IPS-18c (cell line): ENCODE data around the gene UQCRC2.

Source experiments
- H3K4me3 ChIP-seq: 2 replicates; pipeline ENCODE4 v1.7.0; 2013; ENCODE audit warnings: low read depth, mild to moderate bottlenecking, low read length, moderate library complexity; ENCODE audit not compliant: insufficient read depth
- H3K9me3 ChIP-seq: one replicate; pipeline ENCODE4 v1.6.1; 2013; ENCODE audit warnings: mild to moderate bottlenecking, low read length, moderate library complexity; ENCODE audit not compliant: control insufficient read depth, insufficient read depth

UQCRC2 gene

DNA sequence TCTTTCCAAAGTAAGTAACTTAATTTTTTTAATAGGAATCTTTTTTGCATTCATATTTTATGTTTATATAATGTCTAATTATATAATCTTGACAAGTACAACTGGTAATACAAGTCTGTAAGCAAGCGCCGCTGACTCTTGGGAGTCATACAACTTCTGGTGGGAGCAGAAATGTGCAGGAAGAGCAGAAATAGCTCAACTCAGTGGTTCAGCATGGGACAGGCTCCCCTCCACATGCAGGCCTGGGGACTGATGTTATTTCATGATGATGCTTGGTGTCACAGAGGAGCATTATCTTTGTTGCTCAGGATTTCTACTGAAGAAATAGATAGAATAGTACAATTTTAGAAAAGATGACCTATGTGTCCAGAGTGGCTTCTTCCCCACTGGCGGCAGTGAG lies 10.7 kb downstream of the UQCRC2 start:
- no peak overlapping the region for H3K4me3 ChIP-seq

DNA sequence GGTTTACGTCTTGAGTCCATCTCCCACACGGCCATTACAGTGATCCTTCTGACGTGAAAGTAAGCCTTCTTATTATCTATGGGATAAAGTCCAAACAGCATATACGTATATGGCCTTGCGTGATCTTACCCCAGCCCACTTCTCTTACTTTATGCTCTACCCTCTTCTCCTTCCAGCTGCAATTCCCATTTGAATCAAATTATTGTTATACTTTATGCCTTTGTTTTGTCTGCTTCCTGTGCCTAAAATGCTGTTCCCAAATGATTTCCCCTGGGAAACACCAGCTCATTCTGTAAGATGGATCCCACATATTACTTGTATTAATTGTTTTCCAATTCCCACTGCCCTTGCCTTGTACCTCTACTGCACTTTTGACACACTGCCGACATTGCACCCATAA lies 11.2 kb downstream of the UQCRC2 start:
- no peaks in the 10 kb centered on the region for H3K9me3 ChIP-seq
- no peak overlapping the region for H3K4me3 ChIP-seq

More for the DNA sequence above, 10.7 kb downstream of the UQCRC2 start:
- no peaks in the 10 kb centered on the region for H3K9me3 ChIP-seq

DNA sequence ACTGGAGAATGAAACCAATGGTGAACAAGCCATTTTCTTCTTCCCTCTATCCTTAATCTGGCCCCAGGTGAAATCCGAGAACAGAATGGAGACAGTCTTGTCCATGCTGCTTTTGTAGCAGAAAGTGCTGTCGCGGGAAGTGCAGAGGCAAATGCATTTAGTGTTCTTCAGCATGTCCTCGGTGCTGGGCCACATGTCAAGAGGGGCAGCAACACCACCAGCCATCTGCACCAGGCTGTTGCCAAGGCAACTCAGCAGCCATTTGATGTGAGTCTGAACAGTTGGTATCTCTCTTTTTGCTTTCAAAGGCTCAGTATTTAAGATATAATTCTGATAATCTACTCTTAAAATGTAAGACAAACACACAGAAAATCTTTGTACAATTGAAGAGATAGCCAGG lies 18.7 kb downstream of the UQCRC2 start:
- Histone ChIP-seq H3K9me3 (no peaks in the 10 kb centered on the region), H3K4me3 (no peak overlapping the region)

DNA sequence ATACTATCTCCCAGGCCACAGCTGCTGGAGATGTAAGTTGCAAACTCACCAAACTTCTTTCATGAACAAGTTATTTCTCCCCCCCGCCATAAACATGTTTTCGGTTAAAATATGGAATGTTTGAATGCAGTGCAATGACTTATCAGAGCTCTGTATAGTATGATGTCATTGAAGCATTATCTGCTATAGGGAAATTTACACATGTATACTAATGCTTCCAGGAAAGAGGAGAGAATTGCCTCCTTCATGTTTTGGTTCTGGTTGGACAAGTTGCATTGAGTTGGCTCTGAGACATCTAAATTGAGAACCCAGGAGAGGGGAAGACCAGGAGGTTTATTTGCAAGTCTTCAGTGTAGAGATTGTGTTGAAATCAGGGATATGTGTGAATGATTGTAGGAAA lies 20.8 kb downstream of the UQCRC2 start:
- Histone ChIP-seq H3K4me3 (no peak overlapping the region), H3K9me3 (no peaks in the 10 kb centered on the region)

DNA sequence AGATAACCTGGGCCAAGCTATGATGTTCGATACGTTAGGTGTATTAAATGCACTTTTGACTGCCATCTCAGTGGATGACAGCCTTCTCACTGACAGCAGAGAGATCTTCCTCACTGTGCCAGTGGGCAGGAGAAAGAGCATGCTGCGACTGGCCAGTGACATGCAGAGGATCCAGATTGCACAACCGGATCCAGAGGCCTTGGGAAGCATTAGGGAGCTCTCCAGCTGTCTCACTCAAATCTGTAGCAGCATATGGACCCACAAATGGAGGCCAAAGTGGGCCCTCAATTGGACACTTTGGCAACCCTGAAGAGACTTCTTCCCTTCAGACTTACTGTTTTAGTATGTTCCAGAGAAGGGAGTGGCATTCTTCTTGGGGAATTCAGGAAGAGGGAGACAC lies 26.9 kb downstream of the UQCRC2 start:
- Histone ChIP-seq H3K9me3 (no peaks in the 10 kb centered on the region), H3K4me3 (no peak overlapping the region)

DNA sequence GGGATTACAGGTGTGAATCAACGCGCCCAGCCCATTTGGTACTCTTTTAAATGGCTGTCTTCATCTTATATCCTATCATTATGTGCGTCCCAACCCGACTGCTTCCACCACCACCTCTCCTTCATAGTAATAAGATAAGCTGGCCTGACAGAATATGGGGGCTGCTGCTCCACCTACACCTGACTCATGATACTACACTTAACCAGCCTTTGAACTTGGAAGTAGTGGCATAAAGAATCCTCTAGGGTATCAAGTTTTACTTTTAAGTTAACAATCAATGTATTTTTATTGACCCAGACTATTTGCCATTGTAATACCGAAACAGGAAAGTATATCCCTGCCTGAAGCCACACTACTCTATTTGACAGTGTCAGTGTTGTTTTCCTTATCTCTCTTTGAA lies 28.9 kb downstream of the UQCRC2 start:
- H3K4me3 ChIP-seq = no peak overlapping the region
- no peaks in the 10 kb centered on the region for H3K9me3 ChIP-seq

DNA sequence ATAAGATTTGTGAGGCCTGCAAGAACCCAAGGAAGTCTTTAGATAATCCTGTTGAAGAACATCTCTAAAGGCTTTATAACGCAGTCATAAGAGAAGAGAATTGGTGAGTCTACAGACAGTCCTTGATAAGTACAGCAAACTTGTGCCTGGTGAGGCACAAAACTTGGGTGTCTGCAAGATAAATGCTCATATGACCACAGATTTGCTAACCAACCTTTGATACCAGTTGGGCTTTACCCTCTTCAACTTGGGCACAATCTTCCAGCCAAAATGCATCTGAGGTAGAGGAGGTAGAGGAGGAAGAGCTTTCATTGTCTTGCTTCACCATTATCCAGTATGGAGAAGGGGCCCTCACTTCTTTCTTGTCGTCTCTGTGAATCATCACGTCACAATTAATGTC lies 30.9 kb downstream of the UQCRC2 start:
- Histone ChIP-seq H3K4me3 (no peak overlapping the region), H3K9me3 (no peaks in the 10 kb centered on the region)

DNA sequence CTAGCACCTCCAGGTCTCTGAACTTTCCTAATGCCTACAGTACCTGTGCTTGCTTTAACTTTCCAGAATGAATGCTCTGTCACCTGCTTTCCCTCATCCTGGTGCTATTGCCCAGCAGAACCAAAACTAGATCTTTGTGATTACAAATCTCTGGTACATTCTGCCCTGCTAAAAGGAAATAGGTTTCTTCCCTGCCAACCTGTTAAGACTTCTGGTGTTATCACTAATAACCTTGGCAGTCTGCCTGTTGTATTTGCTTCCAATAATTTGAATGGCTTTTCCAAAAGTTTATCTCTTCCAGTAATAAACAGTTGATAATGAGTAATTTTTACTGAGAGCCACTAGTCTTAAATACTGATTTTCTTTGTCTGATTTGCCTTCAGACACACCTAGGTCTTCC lies 32.4 kb downstream of the UQCRC2 start:
- Histone ChIP-seq H3K9me3 (no peaks in the 10 kb centered on the region), H3K4me3 (no peak overlapping the region)

DNA sequence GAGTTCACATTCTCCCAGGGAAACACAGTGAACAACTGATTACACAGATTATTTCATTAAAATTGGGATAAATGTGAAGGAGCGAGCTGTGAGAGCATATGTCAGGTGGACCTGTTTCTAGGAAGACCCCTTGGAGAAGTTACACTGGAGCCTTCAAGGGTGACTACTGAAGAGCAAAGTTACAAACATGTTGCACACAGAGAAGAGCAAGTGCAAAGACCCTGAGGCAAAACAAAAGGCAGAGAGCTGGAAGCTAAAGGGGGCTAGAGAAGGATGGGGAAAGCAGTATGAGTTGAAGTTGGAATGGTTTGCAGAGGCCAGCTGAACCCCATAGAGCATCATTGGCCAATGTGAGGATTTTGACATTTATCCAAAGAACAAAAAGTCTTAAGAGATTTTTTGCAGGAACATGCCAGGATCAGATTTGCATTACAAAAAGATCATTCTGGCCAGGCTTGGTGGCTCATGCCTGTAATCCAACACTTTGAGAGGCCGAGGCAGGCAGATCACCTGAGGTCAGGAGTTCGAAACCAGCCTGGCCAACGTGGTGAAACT lies 33.6 kb downstream of the UQCRC2 start:
- no peaks in the 10 kb centered on the region for H3K9me3 ChIP-seq
- no peak overlapping the region for H3K4me3 ChIP-seq

DNA sequence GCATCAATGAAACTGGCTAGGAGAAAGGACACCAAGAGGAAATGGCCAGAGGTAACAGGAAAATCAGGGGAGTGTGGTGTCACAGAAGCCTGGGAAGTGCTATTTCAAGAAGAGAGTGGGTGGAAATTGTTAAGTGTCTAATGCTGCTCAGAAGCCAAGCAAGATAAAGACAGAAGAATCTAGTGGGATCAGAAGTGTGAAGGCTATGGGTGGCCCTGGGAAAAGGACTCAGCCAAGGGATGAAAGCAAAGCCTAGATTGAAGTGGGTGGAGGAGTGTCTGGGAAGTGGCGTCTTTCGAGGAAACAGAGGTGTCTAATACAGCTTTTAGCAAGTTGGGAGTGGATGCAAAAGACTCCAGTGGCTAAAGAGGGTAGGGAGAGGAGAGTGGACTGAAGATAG lies 34.3 kb downstream of the UQCRC2 start:
- Histone ChIP-seq H3K9me3 (no peaks in the 10 kb centered on the region), H3K4me3 (no peak overlapping the region)

DNA sequence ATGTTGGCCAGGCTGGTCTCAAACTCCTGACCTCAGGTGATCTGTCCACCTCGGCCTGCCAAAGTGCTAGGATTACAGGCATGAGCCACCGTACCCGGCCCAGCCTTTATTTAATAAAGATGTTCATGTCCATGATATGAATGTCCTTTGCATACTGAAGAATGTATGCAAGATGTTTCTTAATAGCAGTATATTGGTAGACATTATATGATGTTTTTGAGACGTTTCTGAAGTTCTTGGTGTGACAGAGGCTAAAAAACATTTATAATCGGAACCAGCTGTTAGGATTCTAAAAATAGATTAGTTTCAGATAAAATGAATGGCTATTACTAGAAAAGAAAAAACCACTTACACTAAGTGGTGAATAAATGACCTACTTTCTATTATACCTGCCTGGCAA lies 36.0 kb downstream of the UQCRC2 start:
- H3K4me3 ChIP-seq = no peak overlapping the region
- H3K9me3 ChIP-seq = no peaks in the 10 kb centered on the region

DNA sequence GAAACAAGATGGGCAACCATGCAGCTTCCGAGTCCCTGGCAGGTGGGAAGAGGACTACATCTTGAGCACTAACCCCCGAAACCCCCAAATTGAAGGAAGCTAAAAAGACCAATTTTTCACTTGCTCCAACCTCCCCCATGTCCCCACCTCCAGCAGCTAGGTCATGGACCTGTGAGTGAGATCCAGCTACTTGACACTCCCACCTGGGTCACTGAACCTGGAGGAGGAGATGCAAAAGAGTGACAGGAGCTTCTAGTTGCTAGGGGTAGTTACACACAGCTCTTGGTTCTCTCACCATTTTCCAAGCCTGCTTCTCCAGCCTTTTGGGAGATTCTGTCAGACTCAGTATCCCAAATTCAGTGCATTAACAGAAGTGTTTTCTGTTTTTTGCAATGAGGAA lies 36.6 kb downstream of the UQCRC2 start:
- Histone ChIP-seq H3K4me3 (no peak overlapping the region), H3K9me3 (no peaks in the 10 kb centered on the region)

DNA sequence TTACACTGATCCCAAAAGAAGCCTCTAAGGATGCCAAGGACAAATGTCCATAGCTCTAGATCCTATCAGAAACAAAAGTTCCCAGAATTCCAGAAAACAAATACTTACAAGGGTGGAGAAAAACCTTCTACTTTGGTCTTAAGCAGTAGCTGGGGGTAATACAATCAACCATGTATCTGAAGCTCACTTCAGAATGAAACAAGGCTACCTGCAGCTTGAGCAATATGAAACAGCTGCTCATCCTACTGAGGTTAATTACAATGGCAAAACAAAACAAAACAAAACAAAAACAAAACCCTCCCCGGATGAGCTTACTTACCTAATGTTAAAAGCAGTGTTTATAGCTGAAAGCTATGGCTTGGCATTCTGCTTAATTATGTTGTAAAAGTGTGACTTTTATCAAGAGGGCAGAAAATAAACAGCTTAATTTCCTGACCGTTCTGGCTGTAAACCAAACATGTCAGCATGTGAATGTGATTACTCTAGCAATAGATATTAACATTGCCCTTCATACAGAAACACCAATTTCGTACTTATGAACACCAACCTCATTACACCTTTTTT lies 37.3 kb downstream of the UQCRC2 start:
- Histone ChIP-seq H3K9me3 (no peaks in the 10 kb centered on the region), H3K4me3 (no peak overlapping the region)

DNA sequence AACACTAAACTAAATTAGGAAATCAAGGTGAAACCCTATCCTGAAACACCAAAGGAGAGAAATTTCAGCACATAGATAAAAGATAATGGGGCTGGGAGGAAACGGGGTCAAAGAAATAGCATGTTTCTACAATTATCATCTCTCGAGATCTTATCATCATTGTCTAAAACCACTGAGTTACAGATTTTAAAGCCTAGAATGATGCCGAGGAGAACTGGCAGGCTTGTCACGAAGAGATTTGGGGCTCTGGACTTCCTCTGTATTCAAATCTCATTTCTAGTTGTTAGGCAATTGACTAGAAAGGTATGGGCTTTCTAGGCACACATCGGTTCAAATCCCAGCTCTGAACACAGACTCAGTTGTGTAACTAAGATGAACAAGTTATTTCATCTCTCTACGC lies 38.5 kb downstream of the UQCRC2 start:
- Histone ChIP-seq H3K9me3 (no peaks in the 10 kb centered on the region), H3K4me3 (no peak overlapping the region)

DNA sequence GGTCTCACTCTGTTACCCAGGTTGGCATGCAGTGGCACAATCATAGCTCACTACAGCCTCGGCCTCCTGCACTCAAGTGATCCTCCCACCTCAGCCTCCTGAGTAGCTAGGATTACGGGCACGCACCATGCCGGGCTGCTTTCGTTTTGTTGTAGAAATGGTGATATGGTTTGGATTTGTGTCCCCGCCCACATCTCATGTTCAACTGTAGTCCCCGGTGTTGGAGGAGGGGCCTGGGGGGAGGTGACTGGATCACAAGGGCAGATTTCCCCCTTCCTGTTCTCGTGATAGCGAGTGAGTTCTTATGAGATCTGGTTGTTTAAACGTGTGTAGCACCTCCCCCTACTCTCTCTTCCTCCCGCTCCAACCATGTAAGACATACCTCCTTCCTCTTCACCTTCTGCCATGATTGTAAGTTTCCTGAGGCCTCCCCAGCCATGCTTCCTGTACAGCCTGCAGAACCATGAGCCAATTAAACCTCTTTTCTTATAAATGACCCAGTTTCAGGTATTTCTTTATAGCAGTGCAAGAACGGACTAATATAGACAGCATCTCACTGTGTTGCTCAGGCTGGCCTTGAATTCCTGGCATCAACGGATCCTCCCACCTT lies 41.8 kb downstream of the UQCRC2 start:
- H3K9me3 ChIP-seq = peaks cover 4% of the 10 kb centered on the region
- no peak overlapping the region for H3K4me3 ChIP-seq

DNA sequence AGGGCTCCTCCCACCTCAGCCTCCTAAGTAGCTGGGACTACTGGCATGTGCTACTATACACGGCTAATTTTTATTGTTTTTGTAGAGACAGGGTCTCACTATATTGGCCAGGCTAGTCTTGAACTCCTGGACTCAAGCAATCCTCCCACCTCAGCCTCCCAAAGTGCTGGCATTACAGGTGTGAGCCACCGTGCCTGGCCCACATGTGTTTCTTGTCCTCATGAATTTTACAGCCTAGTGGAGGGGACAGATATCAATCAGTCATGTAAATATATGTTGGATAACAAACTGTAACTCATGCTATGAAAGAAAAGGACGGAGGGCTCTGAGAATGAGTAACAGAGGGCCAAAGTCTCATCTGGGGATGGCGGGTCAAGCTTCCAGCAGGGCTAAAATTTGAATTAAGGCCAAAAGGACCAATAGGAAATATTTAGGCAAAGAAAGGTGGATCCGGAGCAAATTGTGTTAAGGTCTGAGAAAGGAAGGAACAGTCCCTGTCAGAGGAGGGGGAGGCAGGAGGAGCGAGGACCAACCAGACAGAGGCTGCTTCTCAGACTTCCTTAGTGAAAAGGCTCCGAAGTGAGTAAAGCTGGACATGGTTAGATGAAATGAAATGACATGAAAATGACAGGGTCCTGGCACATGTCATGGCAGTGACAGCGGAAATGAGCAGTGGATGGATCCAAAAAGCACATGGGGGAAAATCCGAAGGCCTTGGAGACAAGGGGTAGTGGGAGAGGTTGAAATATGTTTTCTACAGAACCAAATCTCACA lies 43.9 kb downstream of the UQCRC2 start:
- peaks cover 4% of the 10 kb centered on the region for H3K9me3 ChIP-seq
- H3K4me3 ChIP-seq = no peak overlapping the region

DNA sequence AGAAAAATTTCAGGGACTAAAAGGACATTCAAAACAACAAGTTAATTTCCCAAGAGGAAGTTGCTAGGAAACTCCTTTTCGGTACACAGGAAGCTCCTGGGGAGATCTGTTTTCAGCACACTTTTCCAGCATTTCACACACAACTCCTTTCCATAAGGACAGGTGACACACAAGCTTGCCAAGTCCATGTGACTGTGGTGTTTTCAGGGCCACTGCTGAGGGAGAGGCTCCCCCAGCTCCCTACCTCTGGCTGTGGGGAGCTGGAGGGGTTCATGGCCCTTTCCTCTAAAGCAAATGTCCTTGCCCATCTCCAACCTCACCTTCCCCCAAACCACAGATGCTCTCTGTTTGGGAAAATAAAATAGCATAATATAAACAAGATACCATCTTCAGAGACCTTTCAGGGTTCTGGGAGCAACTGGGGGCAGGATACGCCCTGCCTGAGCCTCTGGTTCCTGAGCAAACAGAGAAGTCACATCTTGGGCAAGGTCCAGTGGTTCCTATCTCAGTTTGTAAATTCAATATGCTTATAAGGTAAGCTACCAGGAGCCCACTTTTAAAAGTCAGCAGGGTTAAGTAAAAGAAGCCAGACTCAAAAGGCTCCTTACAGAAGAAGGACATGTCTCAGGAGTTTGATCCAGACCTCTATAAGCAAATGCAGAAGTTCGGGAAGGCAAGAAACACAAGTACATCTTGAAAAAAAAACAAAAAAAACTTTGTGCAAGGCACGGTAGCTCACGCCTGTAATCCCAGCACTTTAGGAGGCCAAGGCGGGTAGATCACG lies 44.7 kb downstream of the UQCRC2 start:
- H3K9me3 ChIP-seq = peaks cover 4% of the 10 kb centered on the region
- no peak overlapping the region for H3K4me3 ChIP-seq

DNA sequence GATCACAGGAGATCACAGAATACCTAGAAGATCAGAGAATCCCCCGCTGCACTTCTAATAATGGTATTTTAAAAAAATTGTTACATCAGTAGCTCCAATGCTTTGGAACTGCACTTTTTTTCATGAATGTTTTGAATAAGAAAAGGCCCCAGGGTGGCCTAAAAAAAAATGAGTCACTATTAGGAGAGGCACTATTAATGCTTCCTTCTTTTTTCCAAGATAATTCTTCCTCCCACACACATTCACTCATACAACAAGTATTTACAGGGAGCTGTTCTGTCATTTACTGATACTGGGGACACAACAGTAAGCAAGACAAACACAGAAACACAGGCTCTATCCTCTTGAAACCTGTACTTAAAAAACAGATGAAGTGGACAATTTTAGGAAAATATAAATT lies 48.4 kb downstream of the UQCRC2 start:
- H3K9me3 ChIP-seq = peaks cover 4% of the 10 kb centered on the region
- no peak overlapping the region for H3K4me3 ChIP-seq
